ENCODE results near the gene SLC22A1. TPM values are rescaled to one million over a fixed set of nuclear protein-coding genes. Genes with fewer than 3 reads are reported as not detected.

SLC22A1 gene
- 1 to 10 TPM; 1.0 to 2.7 (median 2.3) TPM for total RNA-seq
- 1.8 TPM for total RNA-seq (2013)
- total RNA-seq = 0.06 to 3.3 (median 0.73) reads per million in 29 experiments

GRCh38 chr6:160121558-160121957, at the start of gene SLC22A1:
Gene SLC22A1, plus strand, starts transcription at chr6:160121815. Its CDS starts 121 bp downstream, at chr6:160121936.
- peaks cover 0 to 5% of the 10 kb centered on the region in 2 experiments for H3K27me3 ChIP-seq (replicated peaks in 1 of 2; ENCODE audit: control insufficient read depth in 2 of 2, extremely low read depth in 1 of 2, insufficient read depth in 2 of 2, low read length in 1 of 2)
- ChIA-PET CTCF (no interaction called here), POLR2A (no interaction called here)
- H3K4me1 ChIP-seq (ENCODE audit: control insufficient read depth in 1 of 2, extremely low read depth in 1 of 2, insufficient read depth in 2 of 2, low read length in 2 of 2) = no peaks in the 10 kb centered on the region
- 94% methylated on average over 3 of the region's 8 CpGs for WGBS (ENCODE audit: insufficient coverage)
- no peak within 1 kb of the TSS for H3K4me3 ChIP-seq (ENCODE audit: control insufficient read depth in 1 of 2, extremely low read depth in 1 of 2, low read length in 1 of 2)
- Mint-ChIP-seq H3K4me3 (no peak within 1 kb of the TSS), H3K4me1 (no peaks in the 10 kb centered on the region), H3K27ac (no peak within 1 kb of the TSS), H3K27me3 (no peaks in the 10 kb centered on the region), H3K36me3 (peaks cover 20% of the 10 kb centered on the region), H3K9me3 (no peaks in the 10 kb centered on the region)
- no peak within 1 kb of the TSS for H3K27ac ChIP-seq (ENCODE audit: low read length)
- DNase-seq (no peak), ATAC-seq (replicated peaks in 1 of 4) (no peak)
- no peaks in the 10 kb centered on the region for H3K9me3 ChIP-seq
- peaks cover 0 to 3% of the 10 kb centered on the region in 2 donors for H3K36me3 ChIP-seq (ENCODE audit: control insufficient read depth in 2 of 2, extremely low read depth in 1 of 2, insufficient read depth in 1 of 2, low read length in 1 of 2)

DNA sequence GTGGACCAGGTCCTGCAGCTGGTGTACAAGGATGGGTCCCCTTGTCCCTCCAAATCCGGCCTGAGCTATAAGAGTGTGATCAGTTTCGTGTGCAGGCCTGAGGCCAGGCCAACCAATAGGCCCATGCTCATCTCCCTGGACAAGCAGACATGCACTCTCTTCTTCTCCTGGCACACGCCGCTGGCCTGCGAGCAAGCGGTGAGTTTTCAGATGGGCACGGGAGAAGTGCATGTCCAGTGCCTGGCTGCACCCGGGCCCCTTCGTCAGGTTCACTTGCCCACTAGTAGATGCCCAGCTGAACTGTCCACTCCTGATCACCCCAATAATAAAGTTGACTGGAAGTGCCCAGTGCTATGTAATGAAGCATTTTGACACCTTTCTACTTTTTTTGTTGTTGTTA, 48.3 kb upstream of the SLC22A1 start:
- peaks cover 8 to 25% of the 10 kb centered on the region in 2 experiments for H3K4me1 ChIP-seq (ENCODE audit: control insufficient read depth in 1 of 2, extremely low read depth in 1 of 2, insufficient read depth in 2 of 2, low read length in 2 of 2)
- DNase-seq (no peak), ATAC-seq (replicated peaks in 1 of 4) (no peak)
- Mint-ChIP-seq H3K36me3 (peaks cover 70% of the 10 kb centered on the region), H3K9me3 (no peaks in the 10 kb centered on the region), H3K4me3 (no peak overlapping the region), H3K27me3 (no peaks in the 10 kb centered on the region), H3K4me1 (peaks cover 20 to 27% (median 25%) of the 10 kb centered on the region in 3 donors), H3K27ac (no peak overlapping the region)
- no peak overlapping the region for H3K4me3 ChIP-seq (ENCODE audit: control insufficient read depth in 1 of 2, extremely low read depth in 1 of 2, low read length in 1 of 2)
- no peaks in the 10 kb centered on the region for H3K9me3 ChIP-seq
- peaks cover 37 to 96% of the 10 kb centered on the region in 2 donors for H3K36me3 ChIP-seq (ENCODE audit: control insufficient read depth in 2 of 2, extremely low read depth in 1 of 2, insufficient read depth in 1 of 2, low read length in 1 of 2)
- no peak overlapping the region for H3K27ac ChIP-seq (ENCODE audit: low read length)
- POLR2A ChIA-PET = no interaction called here
- H3K27me3 ChIP-seq (replicated peaks in 1 of 2; ENCODE audit: control insufficient read depth in 2 of 2, extremely low read depth in 1 of 2, insufficient read depth in 2 of 2, low read length in 1 of 2) = no peaks in the 10 kb centered on the region
- CTCF ChIA-PET = no interaction called here
- 94% methylated on average over 7 of the region's 9 CpGs for WGBS (ENCODE audit: insufficient coverage)

- ATAC-seq (replicated peaks in 1 of 4) = no peak
- no peaks in the 10 kb centered on the region for H3K9me3 ChIP-seq
- H3K27ac ChIP-seq (ENCODE audit: low read length) = no peak overlapping the region
- H3K36me3 ChIP-seq (ENCODE audit: control insufficient read depth in 2 of 2, extremely low read depth in 1 of 2, insufficient read depth in 1 of 2, low read length in 1 of 2) = peaks cover 37 to 95% of the 10 kb centered on the region in 2 donors
- CTCF ChIA-PET = interaction anchor here (0.5 kb wide), 2 partner anchors 14 to 377 kb away, joined by 6 read pairs; no protein-coding TSS in a partner anchor
- H3K27me3 ChIP-seq (replicated peaks in 1 of 2; ENCODE audit: control insufficient read depth in 2 of 2, extremely low read depth in 1 of 2, insufficient read depth in 2 of 2, low read length in 1 of 2) = no peaks in the 10 kb centered on the region
- Mint-ChIP-seq H3K27ac (no peak overlapping the region), H3K4me1 (peaks cover 0 to 5% (median 3%) of the 10 kb centered on the region in 3 donors), H3K4me3 (no peak overlapping the region), H3K9me3 (no peaks in the 10 kb centered on the region), H3K36me3 (peaks cover 66% of the 10 kb centered on the region), H3K27me3 (no peaks in the 10 kb centered on the region)
- WGBS (ENCODE audit: insufficient coverage) = 100% methylated on average over 4 of the region's 5 CpGs
- no peaks in the 10 kb centered on the region for H3K4me1 ChIP-seq (ENCODE audit: control insufficient read depth in 1 of 2, extremely low read depth in 1 of 2, insufficient read depth in 2 of 2, low read length in 2 of 2)
- POLR2A ChIA-PET = no interaction called here
- no peak overlapping the region for H3K4me3 ChIP-seq (ENCODE audit: control insufficient read depth in 1 of 2, extremely low read depth in 1 of 2, low read length in 1 of 2)
- no peak for DNase-seq
These were observed 45.6 kb upstream of the SLC22A1 start for GRCh38 chr6:160076009-160076408.

DNA sequence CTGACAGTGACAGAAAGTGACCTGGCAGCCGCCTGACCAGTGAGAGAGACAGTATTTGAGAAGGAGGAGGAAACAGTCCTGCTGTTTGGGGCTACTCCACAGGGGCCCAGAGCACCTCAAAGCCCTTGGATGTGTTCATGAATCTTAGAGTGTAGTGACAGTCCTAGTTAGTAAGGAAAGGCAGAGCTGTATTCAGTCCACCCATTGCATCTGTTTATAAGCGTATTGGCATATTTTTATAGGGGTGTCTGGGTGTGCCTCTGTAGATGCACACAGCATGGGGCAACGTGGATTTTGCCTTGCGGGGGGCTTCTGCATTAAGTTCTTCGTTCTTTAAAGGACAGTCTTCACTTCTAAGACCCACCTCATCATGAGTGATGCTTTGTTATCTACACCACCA, 44.6 kb upstream of the SLC22A1 start:
- H3K27me3 Mint-ChIP-seq = no peaks in the 10 kb centered on the region
- H3K4me3 ChIP-seq (ENCODE audit: control insufficient read depth in 1 of 2, extremely low read depth in 1 of 2, low read length in 1 of 2) = no peak overlapping the region
- H3K9me3 Mint-ChIP-seq = no peaks in the 10 kb centered on the region
- no peak overlapping the region for H3K4me3 Mint-ChIP-seq
- H3K4me1 ChIP-seq (ENCODE audit: control insufficient read depth in 1 of 2, extremely low read depth in 1 of 2, insufficient read depth in 2 of 2, low read length in 2 of 2) = no peaks in the 10 kb centered on the region
- POLR2A ChIA-PET = no interaction called here
- ATAC-seq (replicated peaks in 1 of 4) (no peak), DNase-seq (no peak)
- peaks cover 34 to 94% of the 10 kb centered on the region in 2 donors for H3K36me3 ChIP-seq (ENCODE audit: control insufficient read depth in 2 of 2, extremely low read depth in 1 of 2, insufficient read depth in 1 of 2, low read length in 1 of 2)
- H3K27ac Mint-ChIP-seq = peak overlapping the region in 1 of 2 donors; percentile 50
- H3K9me3 ChIP-seq = no peaks in the 10 kb centered on the region
- no peaks in the 10 kb centered on the region for H3K4me1 Mint-ChIP-seq
- 85% methylated on average over 2 of the region's 5 CpGs for WGBS (ENCODE audit: insufficient coverage)
- H3K27me3 ChIP-seq (replicated peaks in 1 of 2; ENCODE audit: control insufficient read depth in 2 of 2, extremely low read depth in 1 of 2, insufficient read depth in 2 of 2, low read length in 1 of 2) = no peaks in the 10 kb centered on the region
- CTCF ChIA-PET = no interaction called here
- peaks cover 68% of the 10 kb centered on the region for H3K36me3 Mint-ChIP-seq
- H3K27ac ChIP-seq (ENCODE audit: low read length) = no peak overlapping the region

- DNase-seq = no peak
- H3K27me3 ChIP-seq (replicated peaks in 1 of 2; ENCODE audit: control insufficient read depth in 2 of 2, extremely low read depth in 1 of 2, insufficient read depth in 2 of 2, low read length in 1 of 2) = no peaks in the 10 kb centered on the region
- Mint-ChIP-seq H3K36me3 (peaks cover 64% of the 10 kb centered on the region), H3K9me3 (no peaks in the 10 kb centered on the region), H3K4me3 (no peak overlapping the region), H3K27ac (no peak overlapping the region), H3K27me3 (no peaks in the 10 kb centered on the region), H3K4me1 (no peaks in the 10 kb centered on the region)
- peaks cover 30 to 91% of the 10 kb centered on the region in 2 donors for H3K36me3 ChIP-seq (ENCODE audit: control insufficient read depth in 2 of 2, extremely low read depth in 1 of 2, insufficient read depth in 1 of 2, low read length in 1 of 2)
- no peaks in the 10 kb centered on the region for H3K4me1 ChIP-seq (ENCODE audit: control insufficient read depth in 1 of 2, extremely low read depth in 1 of 2, insufficient read depth in 2 of 2, low read length in 2 of 2)
- no peak for ATAC-seq (replicated peaks in 1 of 4)
- ChIA-PET POLR2A (no interaction called here), CTCF (no interaction called here)
- H3K4me3 ChIP-seq (ENCODE audit: control insufficient read depth in 1 of 2, extremely low read depth in 1 of 2, low read length in 1 of 2) = no peak overlapping the region
- no peaks in the 10 kb centered on the region for H3K9me3 ChIP-seq
- no CpG with 5 or more reads among the region's 2 CpGs for WGBS (ENCODE audit: insufficient coverage)
- no peak overlapping the region for H3K27ac ChIP-seq (ENCODE audit: low read length)
These were observed 44.1 kb upstream of the SLC22A1 start for GRCh38 chr6:160077526-160077925.

DNA sequence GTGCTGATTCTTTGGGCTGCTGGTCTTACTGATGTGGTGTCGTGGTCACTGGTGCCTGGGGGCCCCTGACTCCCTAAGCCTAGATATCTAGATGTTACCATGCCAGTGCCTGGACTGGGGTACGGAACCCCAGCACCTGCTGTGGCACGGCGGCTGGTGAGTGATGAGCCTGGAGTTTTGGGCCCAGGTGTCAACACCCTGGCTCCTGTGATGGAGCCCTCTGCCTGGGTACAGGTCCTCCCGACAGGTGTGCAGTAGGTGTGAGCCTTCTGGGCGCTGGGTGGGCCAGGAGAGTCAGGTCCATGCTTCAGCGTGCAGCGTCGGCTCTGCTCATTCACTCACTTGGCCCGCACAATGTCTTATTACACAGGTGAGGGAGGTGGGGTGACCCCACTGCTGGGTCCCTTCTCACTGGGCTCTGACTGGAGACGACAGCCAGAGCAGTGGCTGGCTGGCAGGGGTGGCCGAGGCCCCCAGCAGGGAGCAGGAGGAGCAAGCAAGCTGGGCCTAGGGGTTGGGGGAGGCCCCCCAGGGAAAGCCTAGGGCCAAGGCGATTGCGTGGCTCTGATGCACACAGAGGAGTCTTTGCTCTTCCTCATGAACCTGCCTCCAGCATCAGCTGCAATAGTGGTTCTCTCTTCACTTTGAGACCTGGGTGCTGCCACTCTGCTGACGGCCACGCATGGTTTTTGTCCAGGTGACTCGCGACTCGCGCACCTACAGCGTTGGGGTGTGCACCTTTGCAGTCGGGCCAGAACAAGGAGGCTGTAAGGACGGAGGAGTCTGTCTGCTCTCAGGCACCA, 42.5 kb upstream of the SLC22A1 start:
- no peak for DNase-seq
- H3K4me1 ChIP-seq (ENCODE audit: control insufficient read depth in 1 of 2, extremely low read depth in 1 of 2, insufficient read depth in 2 of 2, low read length in 2 of 2) = no peaks in the 10 kb centered on the region
- no peaks in the 10 kb centered on the region for H3K9me3 ChIP-seq
- CTCF ChIA-PET = no interaction called here
- Mint-ChIP-seq H3K4me3 (no peak overlapping the region), H3K36me3 (peaks cover 63% of the 10 kb centered on the region), H3K27me3 (no peaks in the 10 kb centered on the region), H3K4me1 (no peaks in the 10 kb centered on the region), H3K9me3 (no peaks in the 10 kb centered on the region), H3K27ac (no peak overlapping the region)
- WGBS (ENCODE audit: insufficient coverage) = 97% methylated on average over 20 of the region's 23 CpGs
- H3K27ac ChIP-seq (ENCODE audit: low read length) = no peak overlapping the region
- ATAC-seq (replicated peaks in 1 of 4) = no peak
- peaks cover 18 to 85% of the 10 kb centered on the region in 2 donors for H3K36me3 ChIP-seq (ENCODE audit: control insufficient read depth in 2 of 2, extremely low read depth in 1 of 2, insufficient read depth in 1 of 2, low read length in 1 of 2)
- H3K4me3 ChIP-seq (ENCODE audit: control insufficient read depth in 1 of 2, extremely low read depth in 1 of 2, low read length in 1 of 2) = no peak overlapping the region
- H3K27me3 ChIP-seq (replicated peaks in 1 of 2; ENCODE audit: control insufficient read depth in 2 of 2, extremely low read depth in 1 of 2, insufficient read depth in 2 of 2, low read length in 1 of 2) = no peaks in the 10 kb centered on the region
- POLR2A ChIA-PET = interaction anchor here in 1 of 2 donors (0.6 kb wide), 1 partner anchor 228 kb away, joined by 10 read pairs; no protein-coding TSS in a partner anchor
